DMS 273 treated with DMSO at 0.1 percent for 48 hours (cell line): ENCODE results near the gene SHISA4.

Source experiments
- DNase-seq: peaks from one replicate; lab custom pipeline; 2025; lab: John Stamatoyannopoulos, UW

SHISA4 gene

DNA sequence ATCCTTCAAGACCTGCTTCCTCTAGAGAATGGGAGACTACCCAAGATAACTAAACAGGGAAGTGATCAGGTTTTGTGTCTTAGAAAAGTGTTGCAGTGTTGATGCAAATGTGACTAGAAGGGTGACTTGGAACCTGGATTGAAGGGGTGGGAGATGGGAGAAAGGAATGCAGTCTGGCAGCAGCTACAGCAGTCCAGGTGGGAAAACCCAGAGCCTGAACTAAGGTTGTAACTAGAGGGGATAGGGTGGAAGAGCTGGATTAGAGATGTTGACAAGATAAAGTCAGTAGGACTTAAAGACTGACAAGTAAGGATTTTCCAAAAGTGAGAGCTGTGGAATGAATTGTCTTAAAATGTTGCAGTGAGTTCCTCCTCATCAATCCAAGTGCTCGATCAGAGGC lies 7.1 kb upstream of the SHISA4 start:
- DNase-seq: no peak

DNA sequence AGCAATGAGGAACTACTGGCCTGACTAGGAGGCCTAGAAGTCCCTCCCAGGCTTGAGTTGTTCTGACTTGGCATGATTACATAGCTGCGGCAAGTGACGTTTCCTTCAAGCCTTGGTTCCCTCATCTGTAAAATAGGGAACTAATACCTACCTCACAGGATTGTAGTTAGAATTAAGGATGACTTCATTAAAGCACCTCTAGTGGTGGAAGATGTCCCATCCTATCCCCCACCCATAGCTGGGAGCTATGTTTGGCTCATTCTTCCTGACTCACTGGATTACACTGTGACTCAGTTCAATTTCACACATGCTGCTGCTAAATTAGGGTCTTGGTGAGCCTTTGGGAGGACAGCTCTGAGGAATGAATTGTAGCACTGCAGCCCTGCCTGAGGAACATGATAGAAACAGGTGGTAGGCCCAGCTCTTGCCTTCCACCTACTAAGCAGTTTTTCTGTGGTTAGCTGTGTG lies 6.0 kb upstream of the SHISA4 start:
- no peak for DNase-seq

- no peak for DNase-seq
Observed at GRCh38 chr1:201883266-201883665, 5.4 kb upstream of the SHISA4 start.

DNA sequence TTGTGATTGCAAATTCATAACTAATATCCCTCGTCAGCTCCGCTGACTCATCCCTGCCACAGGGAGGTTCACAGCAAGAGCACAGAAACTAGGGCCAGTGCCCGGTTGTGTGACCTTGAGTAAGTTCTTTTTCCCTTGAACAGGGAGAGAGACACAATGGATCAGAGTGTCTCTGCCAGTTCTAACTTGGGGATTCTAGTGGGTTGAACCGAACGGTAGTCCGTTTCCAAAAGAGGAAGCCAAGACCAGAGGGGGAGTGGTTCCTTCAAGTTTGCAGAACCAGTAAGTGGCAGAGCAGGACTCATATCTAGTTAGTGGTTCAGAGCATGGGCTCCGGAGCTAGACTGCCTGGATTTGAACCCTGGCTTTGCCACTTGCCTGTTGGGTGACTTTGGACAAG lies 4.9 kb upstream of the SHISA4 start:
- DNase-seq: no peak

DNA sequence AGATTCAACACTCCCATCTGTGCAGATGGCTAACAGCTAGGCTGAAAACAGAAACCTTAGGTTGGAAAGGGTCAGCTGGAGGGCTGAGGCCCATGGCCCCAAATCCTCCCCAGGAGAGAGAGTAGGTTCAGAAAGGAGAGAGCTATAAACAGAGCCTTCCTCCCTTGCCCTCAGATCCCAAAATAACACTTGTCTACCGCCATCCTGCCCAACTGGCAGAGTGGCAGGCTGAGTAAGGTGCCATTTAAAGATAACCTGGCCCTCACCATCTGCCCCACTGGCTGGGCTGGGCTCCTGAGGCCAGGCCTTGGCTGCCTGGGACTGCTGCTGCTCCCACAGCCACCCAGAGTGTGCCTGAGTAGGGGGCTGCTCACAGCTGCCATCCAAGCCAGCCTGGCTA lies 4.3 kb upstream of the SHISA4 start:
- peak; percentile 44 for DNase-seq

- DNase-seq: no peak
Observed at GRCh38 chr1:201885531-201886075, 3.1 kb upstream of the SHISA4 start.

GRCh38 chr1:201886103-201886885 lies 2.4 kb upstream of the SHISA4 start:
- DNase-seq: no peak

- DNase-seq: no peak
Observed at GRCh38 chr1:201887116-201887866, 1.4 kb upstream of the SHISA4 start.

DNA sequence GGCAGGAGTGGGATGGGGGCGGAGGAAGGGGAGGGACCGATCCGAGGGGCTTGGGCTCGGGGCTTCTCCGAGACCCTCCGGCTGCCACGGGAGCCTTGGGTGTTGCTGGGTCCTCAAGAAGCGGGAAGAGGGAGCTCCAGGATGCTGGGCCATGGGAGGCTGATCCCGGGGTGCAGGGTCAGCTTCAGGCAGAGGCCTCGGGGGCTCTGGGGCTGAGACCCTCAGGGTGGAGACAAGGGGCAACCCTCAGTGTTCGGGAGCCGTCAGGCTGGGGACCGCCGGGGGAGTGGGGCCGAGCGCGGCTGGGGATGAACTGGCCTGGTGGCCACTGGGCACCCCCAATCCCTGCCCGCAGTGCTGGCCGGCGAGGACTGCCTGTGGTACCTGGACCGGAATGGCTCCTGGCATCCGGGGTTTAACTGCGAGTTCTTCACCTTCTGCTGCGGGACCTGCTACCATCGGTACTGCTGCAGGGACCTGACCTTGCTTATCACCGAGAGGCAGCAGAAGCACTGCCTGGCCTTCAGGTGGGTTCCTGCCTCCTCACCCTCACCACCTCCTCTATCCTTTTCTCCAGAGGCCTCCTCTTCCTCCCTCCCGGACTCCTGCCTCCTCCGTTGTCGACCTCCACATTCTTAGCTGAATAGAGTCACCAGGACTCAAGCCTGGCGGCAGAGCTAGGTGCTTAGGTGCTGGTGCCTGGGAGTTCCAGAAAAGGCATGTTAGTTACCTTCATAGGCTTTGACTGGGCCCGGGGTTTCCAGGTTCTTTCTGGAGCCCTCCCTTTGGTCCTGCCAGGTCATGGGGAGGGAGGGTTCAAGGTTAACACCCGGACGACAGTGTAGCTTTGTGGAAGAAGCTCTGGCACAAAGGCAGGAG lies 631 bp downstream of the SHISA4 start:
- no peak for DNase-seq

GRCh38 chr1:201890223-201890622 lies 1.5 kb downstream of the SHISA4 start:
- DNase-seq: no peak

GRCh38 chr1:201890806-201891450 lies 2.2 kb downstream of the SHISA4 start:
- no peak for DNase-seq

GRCh38 chr1:201891451-201892045 lies 2.9 kb downstream of the SHISA4 start:
- no peak for DNase-seq

GRCh38 chr1:201892211-201892610 lies 3.5 kb downstream of the SHISA4 start:
- no peak for DNase-seq

GRCh38 chr1:201893431-201893830 lies 4.7 kb downstream of the SHISA4 start:
- DNase-seq: no peak

GRCh38 chr1:201894343-201895119 lies 5.8 kb downstream of the SHISA4 start:
- no peak for DNase-seq

DNA sequence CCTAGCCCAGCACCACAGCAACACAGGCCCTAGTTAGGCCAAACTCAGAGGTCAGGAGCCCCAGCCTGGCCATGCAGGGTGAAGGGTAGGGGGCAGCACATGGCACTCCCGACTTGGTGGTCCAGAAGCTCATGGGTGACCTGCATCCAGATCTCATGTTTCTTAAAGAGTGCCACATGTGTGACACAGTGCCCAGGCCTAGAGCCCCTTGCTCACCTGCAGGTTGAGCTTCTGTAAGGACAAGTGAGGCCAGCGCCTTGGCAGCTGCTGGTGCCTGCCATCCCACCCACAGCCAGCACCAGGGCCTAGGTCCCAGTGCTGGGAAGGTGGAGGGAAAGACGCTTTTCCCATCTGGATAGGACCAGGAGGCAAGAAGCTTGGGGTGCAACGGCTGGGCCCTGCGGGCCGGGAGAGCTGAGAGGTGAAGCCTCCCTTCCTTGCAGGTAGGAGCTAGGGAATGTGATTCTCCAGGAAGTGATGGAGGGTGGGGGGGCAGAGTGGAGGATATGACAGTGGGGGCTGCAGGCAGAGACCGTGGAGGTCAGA lies 6.5 kb downstream of the SHISA4 start:
- DNase-seq: no peak

DNA sequence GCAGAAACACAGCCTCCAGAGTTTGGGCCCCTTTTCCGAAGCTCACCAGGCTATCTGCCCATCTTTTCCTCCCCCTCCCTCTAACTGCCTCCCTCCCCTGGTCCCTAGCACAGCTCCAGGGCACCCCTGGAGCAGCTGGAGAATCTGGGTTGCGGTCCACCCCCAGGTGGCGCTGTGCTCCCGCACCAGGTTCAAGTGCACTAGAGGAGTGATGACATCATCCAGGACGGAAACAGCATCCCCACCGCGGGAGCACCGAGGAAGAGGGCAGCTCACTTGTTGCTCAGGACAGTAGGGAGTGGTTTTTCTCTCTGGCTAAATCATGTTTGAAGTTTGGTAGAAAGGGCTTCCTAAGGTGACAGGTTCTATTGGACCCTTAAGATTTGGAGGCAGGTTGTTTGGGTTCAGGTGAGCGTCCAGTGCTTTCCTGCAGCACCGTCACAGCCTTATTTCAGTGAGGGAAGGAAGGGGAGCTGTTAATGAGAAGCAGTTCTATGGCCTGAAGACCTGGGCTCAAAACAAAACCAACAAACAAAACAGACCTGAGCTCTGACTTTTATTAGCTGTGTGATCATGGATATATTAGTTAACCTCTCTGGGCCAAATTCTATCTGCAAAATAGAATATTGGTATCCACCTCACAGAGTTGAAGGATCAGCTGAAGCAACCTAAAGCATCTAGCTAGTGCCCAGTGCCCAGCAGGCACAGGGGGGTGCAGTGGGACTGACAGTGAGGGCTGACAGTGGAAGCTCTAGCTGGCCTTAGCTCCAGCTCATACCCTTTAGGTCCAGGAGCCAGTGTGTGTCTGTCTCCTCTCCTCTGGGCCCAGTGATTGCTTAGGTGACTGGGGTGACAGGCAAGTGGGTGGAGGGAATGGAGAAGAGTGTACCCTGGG lies 7.5 kb downstream of the SHISA4 start:
- peak; percentile 47 for DNase-seq

- DNase-seq: no peak
Observed at GRCh38 chr1:201896951-201897391, 8.3 kb downstream of the SHISA4 start.
